ENCODE measurements around the gene WNT1.

Gene WNT1

GRCh38 chr12:48978291-48978740 is at the start of gene WNT1:
WNT1 (plus strand) TSS chr12:48978322; CDS start chr12:48978651, 329 bp downstream.
- DNase-seq: no peak

GRCh38 chr12:48929551-48929950 is 48.6 kb upstream of the WNT1 start:
- no peak for DNase-seq

GRCh38 chr12:48930475-48930874 is 47.6 kb upstream of the WNT1 start:
- DNase-seq: no peak

GRCh38 chr12:48932878-48933277 is 45.2 kb upstream of the WNT1 start:
- no peak for DNase-seq

- DNase-seq: no peak
These were observed 44.3 kb upstream of the WNT1 start for GRCh38 chr12:48933664-48934311.

- DNase-seq: no peak
These were observed 43.8 kb upstream of the WNT1 start for GRCh38 chr12:48934312-48934706.

GRCh38 chr12:48936379-48936979 is 41.6 kb upstream of the WNT1 start:
- peak; percentile 6 for DNase-seq

GRCh38 chr12:48937170-48937569 is 41.0 kb upstream of the WNT1 start:
- no peak for DNase-seq

- no peak for DNase-seq
These were observed 39.3 kb upstream of the WNT1 start for GRCh38 chr12:48938805-48939204.

- DNase-seq: no peak
These were observed 37.9 kb upstream of the WNT1 start for GRCh38 chr12:48940181-48940580.

- no peak for DNase-seq
These were observed 34.9 kb upstream of the WNT1 start for GRCh38 chr12:48943221-48943620.

- peak; percentile 45 for DNase-seq
These were observed 31.9 kb upstream of the WNT1 start for GRCh38 chr12:48946205-48946604.

- DNase-seq: no peak
These were observed 31.2 kb upstream of the WNT1 start for GRCh38 chr12:48946943-48947342.

- no peak for DNase-seq
These were observed 30.4 kb upstream of the WNT1 start for GRCh38 chr12:48947727-48948126.

- DNase-seq: no peak
These were observed 25.4 kb upstream of the WNT1 start for GRCh38 chr12:48952691-48953090.

- DNase-seq: no peak
These were observed 24.1 kb upstream of the WNT1 start for GRCh38 chr12:48954061-48954460.

- DNase-seq: no peak
These were observed 23.2 kb upstream of the WNT1 start for GRCh38 chr12:48954841-48955501.

GRCh38 chr12:48956279-48957140 is 21.6 kb upstream of the WNT1 start:
- peak; percentile 84 for DNase-seq

- DNase-seq: peak; percentile 86
These were observed 20.7 kb upstream of the WNT1 start, which contains the start of gene ARF3 for GRCh38 chr12:48957141-48958048. ARF3 (minus strand) TSS chr12:48957487; CDS start chr12:48941095, 16,392 bp downstream.

GRCh38 chr12:48958049-48958388 is 20.1 kb upstream of the WNT1 start:
- DNase-seq: no peak

GRCh38 chr12:48960834-48961233 is 17.3 kb upstream of the WNT1 start:
- DNase-seq: no peak

- no peak for DNase-seq
These were observed 16.8 kb upstream of the WNT1 start for GRCh38 chr12:48961331-48961730.
